IPS-NIHi11 (cell line): Measurements from ENCODE around the gene CATSPER1.
A peak's percentile ranks its signal among the peaks of the same experiment; 100 is the strongest.
"Not testable (repeated sequence)": the region's sequence is repeated elsewhere in the genome, so short reads cannot be mapped to it uniquely, and the experiment has no call there.

Experiments
- DNase-seq: peaks from one replicate; pipeline ENCODE4 v3.0.0; 2012; ENCODE audit warnings: mixed read lengths, low spot score

Gene CATSPER1

GRCh38 chr11:66051766-66052663 lies 25.7 kb upstream of the CATSPER1 start, which contains the start of gene SF3B2:
Gene SF3B2, plus strand, starts transcription at chr11:66052364. Its CDS starts 21 bp downstream, at chr11:66052385.
- DNase-seq, result peak; percentile 97

GRCh38 chr11:66051371-66051765 lies 25.1 kb upstream of the CATSPER1 start:
- no peak for DNase-seq

- DNase-seq, result no peak
These were observed 24.4 kb upstream of the CATSPER1 start for GRCh38 chr11:66050581-66051231.

GRCh38 chr11:66048547-66049323 lies 22.5 kb upstream of the CATSPER1 start, which contains the start of gene GAL3ST3:
Gene GAL3ST3, minus strand, starts transcription at chr11:66049161. Its CDS starts 3,746 bp downstream, at chr11:66045415.
- DNase-seq, result peak; percentile 84

GRCh38 chr11:66047541-66048365 lies 21.5 kb upstream of the CATSPER1 start:
- no peak for DNase-seq

- DNase-seq, result no peak
These were observed 20.6 kb upstream of the CATSPER1 start for GRCh38 chr11:66046901-66047300.

GRCh38 chr11:66045177-66045639 lies 18.9 kb upstream of the CATSPER1 start:
- peak; percentile 94 for DNase-seq

- DNase-seq, result no peak
These were observed 18.5 kb upstream of the CATSPER1 start for GRCh38 chr11:66044757-66045156.

- DNase-seq, result no peak
These were observed 17.0 kb upstream of the CATSPER1 start for GRCh38 chr11:66042996-66043906.

GRCh38 chr11:66042227-66042995 lies 16.1 kb upstream of the CATSPER1 start:
- no peak for DNase-seq

- DNase-seq, result no peak
These were observed 13.5 kb upstream of the CATSPER1 start for GRCh38 chr11:66039765-66040164.

GRCh38 chr11:66037327-66037726 lies 11.0 kb upstream of the CATSPER1 start:
- DNase-seq, result no peak

GRCh38 chr11:66036334-66036710 lies 10.0 kb upstream of the CATSPER1 start:
- no peak for DNase-seq

GRCh38 chr11:66035653-66036333 lies 9.5 kb upstream of the CATSPER1 start:
- no peak for DNase-seq

- DNase-seq, result no peak
These were observed 6.9 kb upstream of the CATSPER1 start for GRCh38 chr11:66032957-66033735.

- DNase-seq, result not testable (repeated sequence)
These were observed 3.2 kb downstream of the CATSPER1 start for GRCh38 chr11:66023186-66023440.

GRCh38 chr11:66022401-66023185 lies 3.7 kb downstream of the CATSPER1 start:
- DNase-seq, result peak; percentile 98
